Smooth muscle cell (in vitro differentiated cells): ENCODE data around the gene SMIM45.
A peak's percentile ranks its signal among the peaks of the same experiment; 100 is the strongest.

Experiments used
- DNase-seq: peaks from one replicate; lab custom pipeline; 2025; ENCODE audit not compliant: unreplicated experiment; lab: John Stamatoyannopoulos, UW
- H2AFZ ChIP-seq: fragments of 200-600 bp; sonication (generic); 2 replicates; pipeline ENCODE4 v1.6.0; 2016; ENCODE audit warnings: antibody characterized with exemption, low read depth, mild to moderate bottlenecking
- H3F3A ChIP-seq: fragments of 200-600 bp; sonication (generic); 2 replicates; pipeline ENCODE4 v1.6.0; 2017; ENCODE audit warnings: antibody characterized with exemption, low read depth
- H3K27ac ChIP-seq: fragments of 200-600 bp; sonication (generic); 2 replicates; pipeline ENCODE4 v1.5.1; 2016; ENCODE audit warnings: low read depth, mild to moderate bottlenecking
- H3K27me3 ChIP-seq: fragments of 200-600 bp; sonication (generic); 2 replicates; pipeline ENCODE4 v1.6.1; 2016; ENCODE audit warnings: low read depth, mild to moderate bottlenecking
- H3K36me3 ChIP-seq: fragments of 200-600 bp; sonication (generic); 2 replicates; pipeline ENCODE4 v1.5.1; 2016; ENCODE audit warnings: low read depth
- H3K4me1 ChIP-seq: fragments of 200-600 bp; sonication (generic); 2 replicates; pipeline ENCODE4 v1.5.1; 2016; ENCODE audit warnings: low read depth
- H3K4me2 ChIP-seq: fragments of 200-600 bp; sonication (generic); 2 replicates; pipeline ENCODE4 v1.6.0; 2016; ENCODE audit warnings: mild to moderate bottlenecking
- H3K4me3 ChIP-seq: fragments of 200-600 bp; sonication (generic); 2 replicates; pipeline ENCODE4 v1.5.1; 2016; ENCODE audit warnings: mild to moderate bottlenecking
- H3K79me2 ChIP-seq: fragments of 200-600 bp; sonication (generic); 2 replicates; pipeline ENCODE4 v1.6.0; 2016; ENCODE audit warnings: low read depth, mild to moderate bottlenecking
- H3K9ac ChIP-seq: fragments of 200-600 bp; sonication (generic); 2 replicates; pipeline ENCODE4 v1.6.0; 2016; ENCODE audit warnings: low read depth
- H3K9me3 ChIP-seq: fragments of 200-600 bp; sonication (generic); replicated peaks from 2 replicates; pipeline ENCODE4 v1.5.1; 2016; ENCODE audit warnings: low read depth
- H4K20me1 ChIP-seq: fragments of 200-600 bp; sonication (generic); 2 replicates; pipeline ENCODE4 v1.6.0; 2016; ENCODE audit warnings: low read depth
- WGBS: methylation state at CpG from one replicate; pipeline ENCODE4 v1.1.7; 2016; ENCODE audit warnings: low lambda C conversion rate; 5-methylcytosine and 5-hydroxymethylcytosine counted together
- TF ChIP-seq, protein P1 (sequence below): fragments of 200-600 bp; sonication (generic); IDR thresholded peaks from 2 replicates; pipeline ENCODE4 v1.5.1; 2017; ENCODE audit warnings: borderline replicate concordance, mild to moderate bottlenecking, antibody characterized with exemption; ENCODE audit not compliant: insufficient read depth, poor library complexity, severe bottlenecking

The SMIM45 gene

DNA sequence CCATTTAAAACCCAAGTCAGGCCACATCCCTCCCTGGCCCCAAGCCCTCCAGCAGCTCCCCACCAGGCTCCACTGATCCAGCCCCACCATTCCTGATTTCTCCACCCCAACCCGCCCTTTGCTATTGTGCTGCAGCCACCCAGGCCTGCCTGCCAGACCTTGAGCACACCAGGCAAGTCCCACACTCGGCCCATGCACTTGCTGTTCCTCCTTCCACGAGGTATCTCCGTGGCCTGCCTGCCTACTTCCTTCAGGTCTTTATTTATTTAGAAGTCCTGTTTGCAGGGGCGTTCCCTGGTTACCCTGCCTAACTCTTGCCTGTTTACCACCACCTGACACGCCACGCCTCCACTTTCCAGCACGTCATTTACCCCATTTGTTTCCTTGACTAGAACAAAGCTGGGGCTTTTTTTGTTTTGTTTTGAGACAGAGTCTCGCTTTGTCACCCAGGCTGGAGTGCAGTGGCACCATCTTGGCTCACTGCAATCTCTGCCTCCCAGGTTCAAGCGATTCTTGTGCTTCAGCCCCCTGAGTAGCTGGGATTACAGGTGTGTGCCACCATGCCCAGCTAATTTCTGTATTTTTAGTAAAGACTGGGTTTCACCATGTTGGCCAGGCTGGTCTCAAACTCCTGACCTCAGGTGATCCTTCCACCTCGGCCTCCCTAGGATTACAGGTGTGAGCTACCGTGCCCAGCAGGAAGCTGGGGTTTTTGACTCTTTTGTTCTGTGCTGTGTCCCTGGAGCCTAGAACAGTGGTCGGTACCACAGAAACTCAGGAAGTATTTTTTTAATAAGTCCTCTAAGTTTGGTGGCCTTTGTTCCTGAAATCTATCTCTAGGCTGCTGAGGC lies 11.7 kb upstream of the SMIM45 start:
- Histone ChIP-seq H3K4me3 (no peak overlapping the region), H3K27me3 (no peaks in the 10 kb centered on the region), H3K27ac (peak overlapping the region; percentile 74), H3K79me2 (no peaks in the 10 kb centered on the region), H3F3A (peaks cover 7% of the 10 kb centered on the region), H3K4me1 (no peaks in the 10 kb centered on the region), H3K36me3 (no peaks in the 10 kb centered on the region), H2AFZ (no peak overlapping the region), H3K4me2 (no peak overlapping the region), H3K9me3 (no peaks in the 10 kb centered on the region), H3K9ac (no peak overlapping the region), H4K20me1 (no peaks in the 10 kb centered on the region)
- no peak for DNase-seq
- 89% methylated on average over 13 of the region's 13 CpGs for WGBS
- TF ChIP-seq, protein P1, sequence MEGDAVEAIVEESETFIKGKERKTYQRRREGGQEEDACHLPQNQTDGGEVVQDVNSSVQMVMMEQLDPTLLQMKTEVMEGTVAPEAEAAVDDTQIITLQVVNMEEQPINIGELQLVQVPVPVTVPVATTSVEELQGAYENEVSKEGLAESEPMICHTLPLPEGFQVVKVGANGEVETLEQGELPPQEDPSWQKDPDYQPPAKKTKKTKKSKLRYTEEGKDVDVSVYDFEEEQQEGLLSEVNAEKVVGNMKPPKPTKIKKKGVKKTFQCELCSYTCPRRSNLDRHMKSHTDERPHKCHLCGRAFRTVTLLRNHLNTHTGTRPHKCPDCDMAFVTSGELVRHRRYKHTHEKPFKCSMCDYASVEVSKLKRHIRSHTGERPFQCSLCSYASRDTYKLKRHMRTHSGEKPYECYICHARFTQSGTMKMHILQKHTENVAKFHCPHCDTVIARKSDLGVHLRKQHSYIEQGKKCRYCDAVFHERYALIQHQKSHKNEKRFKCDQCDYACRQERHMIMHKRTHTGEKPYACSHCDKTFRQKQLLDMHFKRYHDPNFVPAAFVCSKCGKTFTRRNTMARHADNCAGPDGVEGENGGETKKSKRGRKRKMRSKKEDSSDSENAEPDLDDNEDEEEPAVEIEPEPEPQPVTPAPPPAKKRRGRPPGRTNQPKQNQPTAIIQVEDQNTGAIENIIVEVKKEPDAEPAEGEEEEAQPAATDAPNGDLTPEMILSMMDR: no peak

DNA sequence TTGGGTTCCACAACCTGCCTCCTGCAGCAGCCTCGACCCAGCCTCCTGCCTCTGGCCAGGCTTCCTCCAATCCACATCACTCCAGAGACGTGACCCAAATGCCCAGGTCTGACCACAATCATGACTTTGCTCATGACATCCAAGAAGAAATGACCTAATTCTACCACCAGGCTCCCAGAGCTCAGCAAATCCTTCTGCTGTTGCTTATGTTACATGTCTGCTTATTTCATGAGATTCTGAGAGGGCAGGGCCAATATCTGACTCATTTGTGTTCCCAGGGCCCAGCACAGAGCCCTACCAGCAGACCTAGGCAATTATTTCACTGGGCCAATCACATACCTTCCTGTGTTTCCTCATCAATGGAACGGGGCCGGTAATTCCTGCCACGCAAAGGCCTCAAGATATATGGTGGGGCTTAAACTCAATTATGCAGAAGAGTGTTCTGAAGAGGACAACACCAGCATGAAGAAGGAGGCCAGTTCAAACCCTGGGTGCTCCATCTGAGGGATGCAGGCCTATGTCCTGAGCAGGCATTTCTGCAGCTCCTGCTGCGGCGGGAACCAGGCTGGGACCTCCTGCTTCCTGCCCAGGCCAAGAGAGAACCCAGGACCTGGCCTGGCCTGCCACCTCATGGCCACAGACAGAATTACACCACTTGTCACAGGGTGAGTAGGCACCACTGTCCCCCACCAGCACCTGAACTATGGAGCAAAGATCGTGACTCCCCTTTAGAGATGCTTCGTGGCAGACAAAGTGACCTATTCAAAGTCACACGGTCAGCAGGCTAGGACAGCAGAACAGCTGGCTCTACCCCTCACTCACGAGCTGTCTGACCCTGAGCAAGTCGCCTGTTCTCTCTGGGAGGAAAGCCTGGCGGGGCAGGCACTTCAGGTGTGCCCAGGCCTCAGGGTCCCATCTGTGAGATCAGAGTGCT lies 10.9 kb upstream of the SMIM45 start:
- no peaks in the 10 kb centered on the region for H3K36me3 ChIP-seq
- H4K20me1 ChIP-seq: no peaks in the 10 kb centered on the region
- peak; percentile 55 for DNase-seq
- WGBS: 51% methylated on average over 13 of the region's 13 CpGs
- H2AFZ ChIP-seq: no peak overlapping the region
- H3K4me3 ChIP-seq: no peak overlapping the region
- TF ChIP-seq, protein P1: peak; percentile 86
- H3K9ac ChIP-seq: no peak overlapping the region
- H3F3A ChIP-seq: peaks cover 7% of the 10 kb centered on the region
- H3K4me2 ChIP-seq: no peak overlapping the region
- H3K27ac ChIP-seq: peak overlapping the region; percentile 74
- H3K4me1 ChIP-seq: no peaks in the 10 kb centered on the region
- no peaks in the 10 kb centered on the region for H3K79me2 ChIP-seq
- no peaks in the 10 kb centered on the region for H3K27me3 ChIP-seq
- no peaks in the 10 kb centered on the region for H3K9me3 ChIP-seq

DNA sequence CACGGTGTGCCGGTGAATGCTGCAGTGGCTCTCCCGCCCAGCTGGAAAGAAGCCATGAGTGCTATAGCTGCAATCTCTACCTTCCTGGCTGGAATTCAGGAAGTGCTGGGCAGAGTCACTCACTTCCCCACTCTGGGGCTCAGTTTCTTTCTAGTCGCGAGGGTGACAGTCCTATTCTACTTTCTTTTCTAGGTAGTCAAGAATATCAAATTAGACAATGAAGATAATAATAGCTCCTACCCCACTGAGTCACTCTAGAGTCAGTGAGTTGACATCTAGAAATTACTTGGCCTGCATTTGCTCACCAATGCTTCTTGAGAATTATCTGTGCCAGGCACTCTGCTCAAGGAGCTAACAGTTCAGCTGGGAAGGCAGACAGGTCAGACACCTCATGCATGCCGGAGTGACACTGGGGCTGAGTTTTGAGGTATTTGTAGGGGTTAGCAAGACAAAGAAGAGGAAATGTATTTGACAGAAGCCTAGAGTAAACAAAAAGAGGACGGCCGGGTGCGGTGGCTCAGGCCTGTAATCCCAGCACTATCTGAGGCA lies 8.2 kb upstream of the SMIM45 start:
- no peaks in the 10 kb centered on the region for H4K20me1 ChIP-seq
- no peak overlapping the region for H3K27ac ChIP-seq
- H3K4me1 ChIP-seq: peaks cover 5% of the 10 kb centered on the region
- TF ChIP-seq, protein P1: no peak
- H2AFZ ChIP-seq: no peak overlapping the region
- no peak for DNase-seq
- no peaks in the 10 kb centered on the region for H3K36me3 ChIP-seq
- no peaks in the 10 kb centered on the region for H3K9me3 ChIP-seq
- WGBS: 93% methylated on average over 9 of the region's 9 CpGs
- no peaks in the 10 kb centered on the region for H3K27me3 ChIP-seq
- no peaks in the 10 kb centered on the region for H3K79me2 ChIP-seq
- peaks cover 7% of the 10 kb centered on the region for H3F3A ChIP-seq
- H3K4me2 ChIP-seq: no peak overlapping the region
- H3K4me3 ChIP-seq: no peak overlapping the region
- H3K9ac ChIP-seq: no peak overlapping the region
